GM10248 (cell line): ENCODE measurements around the gene VPS13A.
"Not testable (repeated sequence)": the region's sequence is repeated elsewhere in the genome, so short reads cannot be mapped to it uniquely, and the experiment has no call there.

Experiments used
- CTCF ChIA-PET: fragments of 300-600 bp; sonication (Branson Sonifier 250); formaldehyde crosslinking; extraction: SDS; loops from one replicate; lab custom pipeline; 2021; ENCODE audit warnings: antibody characterized with exemption; lab: Yijun Ruan, JAX
- POLR2A ChIA-PET: fragments of 350-650 bp; sonication (Branson Sonifier 250); formaldehyde crosslinking; extraction: SDS; loops from one replicate; lab custom pipeline; 2020; ENCODE audit warnings: antibody characterized with exemption; lab: Yijun Ruan, JAX
- DNase-seq: peaks from one replicate; pipeline ENCODE4 v3.0.0; 2012; ENCODE audit errors: extremely low spot score
- TF ChIP-seq, protein P1 (sequence below): IDR thresholded peaks from 2 replicates; pipeline ENCODE4 v1.5.1; 2012; ENCODE audit warnings: mild to moderate bottlenecking, low read depth; ENCODE audit errors: extremely low read depth, missing control alignments, control extremely low read depth

Gene VPS13A

GRCh38 chr9:77236693-77237092 lies 59.4 kb downstream of the VPS13A start:
- TF ChIP-seq, protein P1, sequence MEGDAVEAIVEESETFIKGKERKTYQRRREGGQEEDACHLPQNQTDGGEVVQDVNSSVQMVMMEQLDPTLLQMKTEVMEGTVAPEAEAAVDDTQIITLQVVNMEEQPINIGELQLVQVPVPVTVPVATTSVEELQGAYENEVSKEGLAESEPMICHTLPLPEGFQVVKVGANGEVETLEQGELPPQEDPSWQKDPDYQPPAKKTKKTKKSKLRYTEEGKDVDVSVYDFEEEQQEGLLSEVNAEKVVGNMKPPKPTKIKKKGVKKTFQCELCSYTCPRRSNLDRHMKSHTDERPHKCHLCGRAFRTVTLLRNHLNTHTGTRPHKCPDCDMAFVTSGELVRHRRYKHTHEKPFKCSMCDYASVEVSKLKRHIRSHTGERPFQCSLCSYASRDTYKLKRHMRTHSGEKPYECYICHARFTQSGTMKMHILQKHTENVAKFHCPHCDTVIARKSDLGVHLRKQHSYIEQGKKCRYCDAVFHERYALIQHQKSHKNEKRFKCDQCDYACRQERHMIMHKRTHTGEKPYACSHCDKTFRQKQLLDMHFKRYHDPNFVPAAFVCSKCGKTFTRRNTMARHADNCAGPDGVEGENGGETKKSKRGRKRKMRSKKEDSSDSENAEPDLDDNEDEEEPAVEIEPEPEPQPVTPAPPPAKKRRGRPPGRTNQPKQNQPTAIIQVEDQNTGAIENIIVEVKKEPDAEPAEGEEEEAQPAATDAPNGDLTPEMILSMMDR, result no peak
- POLR2A ChIA-PET, result no interaction called here
- no peak for DNase-seq
- CTCF ChIA-PET, result interaction anchor here (0.8 to 1.8 kb wide), 4 partner anchors 9 to 14 kb away, joined by 3 to 4 read pairs (median 4); no protein-coding TSS in a partner anchor

- DNase-seq, result no peak
- ChIA-PET POLR2A (no interaction called here), CTCF (interaction anchor here (1.2 to 1.8 kb wide), 3 partner anchors 10 to 16 kb away, joined by 4 read pairs; no protein-coding TSS in a partner anchor)
- TF ChIP-seq, protein P1, result no peak
Measured at GRCh38 chr9:77237896-77238295, 60.6 kb downstream of the VPS13A start.

DNA sequence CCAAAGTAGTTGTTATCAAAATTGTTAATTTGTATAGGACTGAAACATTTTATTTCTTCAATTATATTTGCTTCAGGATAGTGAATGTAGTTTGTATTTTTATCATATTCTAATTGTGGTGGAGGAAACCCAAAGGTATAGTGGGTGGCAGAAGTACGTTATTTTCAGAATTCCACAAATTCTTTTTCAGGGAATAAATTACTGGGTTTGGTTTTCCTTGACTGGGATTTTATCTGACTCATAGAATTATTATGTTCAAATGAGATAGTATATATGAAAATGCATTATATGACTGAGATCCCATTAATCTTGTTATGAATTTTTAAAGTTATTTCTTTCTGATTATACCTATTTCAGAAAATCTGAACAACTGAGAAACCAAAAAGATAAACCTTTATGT lies 73.7 kb downstream of the VPS13A start:
- ChIA-PET CTCF (interaction anchor here (0.9 kb wide), 1 partner anchor 27 kb away, joined by 3 read pairs; no protein-coding TSS in a partner anchor), POLR2A (no interaction called here)
- TF ChIP-seq, protein P1, result no peak
- no peak for DNase-seq

GRCh38 chr9:77257275-77257674 lies 79.9 kb downstream of the VPS13A start:
- DNase-seq, result no peak
- ChIA-PET CTCF (interaction anchor here (1.1 kb wide), 1 partner anchor 34 kb away, joined by 3 read pairs; no protein-coding TSS in a partner anchor), POLR2A (no interaction called here)
- TF ChIP-seq, protein P1, result no peak

DNA sequence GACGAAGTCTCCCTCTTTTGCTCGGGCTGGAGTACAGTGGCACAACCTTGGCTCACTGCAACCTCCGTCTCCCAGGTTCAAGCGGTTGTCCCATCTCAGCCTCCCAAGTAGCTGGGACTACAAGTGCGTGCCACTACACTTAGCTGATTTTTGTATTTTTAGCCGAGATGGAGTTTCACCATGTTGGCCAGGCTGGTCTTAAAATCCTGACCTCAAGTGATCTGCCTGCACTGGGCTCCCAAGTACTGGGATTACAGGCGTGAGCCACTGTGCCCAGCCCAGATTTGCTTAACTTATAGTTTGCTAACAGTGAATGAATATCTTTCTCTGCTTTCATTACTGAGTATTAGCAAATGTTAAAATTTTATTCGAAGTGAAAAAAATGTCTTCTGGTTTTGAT lies 84.3 kb downstream of the VPS13A start:
- POLR2A ChIA-PET, result no interaction called here
- DNase-seq, result no peak
- CTCF ChIA-PET, result no interaction called here
- TF ChIP-seq, protein P1, result no peak

- DNase-seq, POLR2A ChIA-PET: not testable (repeated sequence)
- CTCF ChIA-PET, result interaction anchor here (1.3 kb wide), 1 partner anchor 24 kb away, joined by 3 read pairs; no protein-coding TSS in a partner anchor
Measured at GRCh38 chr9:77267762-77268161, 90.4 kb downstream of the VPS13A start.

DNA sequence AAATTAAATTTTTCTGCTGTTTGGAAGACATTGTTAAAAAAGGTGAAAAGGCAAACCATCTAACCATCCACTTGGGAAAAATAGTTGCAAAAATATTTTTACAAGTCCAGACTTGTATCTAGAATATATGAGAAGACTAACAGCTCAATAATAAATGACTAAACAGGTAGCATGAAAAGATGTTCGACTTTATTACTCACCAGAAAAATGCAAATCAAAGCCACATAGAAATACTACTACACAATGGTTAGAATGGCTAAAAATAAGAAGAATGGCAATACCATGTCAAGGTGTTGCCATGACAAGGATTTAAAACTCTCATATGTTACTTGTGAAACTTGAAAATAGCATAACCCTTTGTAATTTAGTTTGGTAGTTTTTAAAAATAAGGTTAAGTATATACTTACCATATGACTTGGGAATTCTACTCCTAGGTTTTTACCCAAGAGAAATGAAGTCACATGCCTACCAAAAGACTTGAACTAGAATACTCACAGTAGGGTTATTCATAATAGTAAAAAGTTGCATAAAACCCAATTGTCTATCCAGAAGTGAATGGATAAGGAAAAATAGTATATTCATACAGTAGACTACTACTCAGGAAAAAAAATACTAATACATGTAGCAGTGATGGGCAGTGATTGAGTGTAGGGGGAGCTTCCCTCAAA lies 93.8 kb downstream of the VPS13A start:
- DNase-seq, result no peak
- ChIA-PET CTCF (no interaction called here), POLR2A (no interaction called here)
- TF ChIP-seq, protein P1, result no peak
